H1 (cell line): ENCODE measurements around the gene TMC6. TPM values are rescaled to one million over a fixed set of nuclear protein-coding genes. Genes with fewer than 3 reads are reported as not detected.

ENCODE experiments used
- CTCF ChIA-PET: fragments of 300-600 bp; sonication (Branson Sonifier 250); formaldehyde crosslinking; loops from one replicate; lab custom pipeline; 2021; ENCODE audit not compliant: partially characterized antibody; lab: Charles Lee
- POLR2A ChIA-PET: fragments of 300-600 bp; sonication (Branson Sonifier 250); formaldehyde crosslinking; loops from one replicate; lab custom pipeline; 2021; ENCODE audit warnings: inconsistent platforms; ENCODE audit not compliant: partially characterized antibody; lab: Charles Lee
- DNase-seq, 2 experiments: peaks; one replicate each; pipeline versions ENCODE4 v3.0.0 to v3.0.0-alpha.2; 2010 to 2022; ENCODE audit warnings: low spot score in 2 of 2, low read depth in 1 of 2, mixed read lengths in 1 of 2
- FAIRE-seq: peaks from 2 replicates; lab custom pipeline; 2011; peaks lifted over from hg19 to GRCh38; lab: Jason Lieb, UNC
- H2AFZ ChIP-seq: 2 replicates; pipeline ENCODE4 v1.8.1; 2012; ENCODE audit warnings: low read length, inconsistent platforms
- H2AK5ac ChIP-seq: 2 replicates; pipeline ENCODE4 v1.6.1; 2013; ENCODE audit warnings: low read depth, low read length
- H2BK120ac ChIP-seq: replicated peaks from 2 replicates; pipeline ENCODE3; 2013; ENCODE audit warnings: low read depth, low read length, inconsistent platforms
- H2BK12ac ChIP-seq: 2 replicates; pipeline ENCODE4 v1.6.1; 2013; ENCODE audit warnings: low read depth, low read length
- H2BK15ac ChIP-seq: 2 replicates; pipeline ENCODE4 v1.6.1; 2013; ENCODE audit warnings: low read length
- H2BK20ac ChIP-seq: 2 replicates; pipeline ENCODE4 v1.6.1; 2013; ENCODE audit warnings: low read length
- H2BK5ac ChIP-seq: 2 replicates; pipeline ENCODE4 v1.6.1; 2013; ENCODE audit warnings: low read depth, low read length
- H3K14ac ChIP-seq: 2 replicates; pipeline ENCODE4 v1.6.1; 2013; ENCODE audit warnings: inconsistent platforms; ENCODE audit not compliant: insufficient read length
- H3K18ac ChIP-seq: 2 replicates; pipeline ENCODE4 v1.6.1; 2013; ENCODE audit warnings: low read length; ENCODE audit errors: extremely low read depth
- H3K23ac ChIP-seq: 2 replicates; pipeline ENCODE4 v1.6.1; 2013; ENCODE audit warnings: inconsistent platforms; ENCODE audit not compliant: insufficient read length
- H3K23me2 ChIP-seq: 2 replicates; pipeline ENCODE4 v1.6.1; 2013; ENCODE audit warnings: low read depth, low read length
- H3K27ac ChIP-seq: 2 replicates; pipeline ENCODE4 v1.6.1; 2011; ENCODE audit warnings: low read depth, low read length, inconsistent platforms
- H3K27me3 ChIP-seq, 4 experiments: replicated peaks in 1 of 4; 1 replicate in 1 of 4; 2 replicates in 3 of 4; pipeline versions ENCODE4 v1.6.1 to v1.8.1; 2011 to 2013; ENCODE audit warnings: low read length in 3 of 4, mild to moderate bottlenecking in 3 of 4, inconsistent platforms in 2 of 4, mixed read lengths in 2 of 4, moderate library complexity in 1 of 4; ENCODE audit not compliant: control insufficient read depth in 3 of 4, insufficient read depth in 3 of 4; ENCODE audit errors: extremely low read depth in 1 of 4
- H3K36me3 ChIP-seq, 4 experiments: 2 replicates each; pipeline versions ENCODE4 v1.6.1 to v1.8.1; 2011 to 2013; ENCODE audit warnings: mild to moderate bottlenecking in 4 of 4, low read length in 3 of 4, moderate library complexity in 2 of 4, control low read depth in 1 of 4, inconsistent platforms in 1 of 4; ENCODE audit not compliant: insufficient read depth in 4 of 4, control insufficient read depth in 2 of 4
- H3K4ac ChIP-seq: replicated peaks from 2 replicates; pipeline ENCODE3; 2013; ENCODE audit warnings: low read length, low read depth, mixed read lengths, inconsistent platforms; ENCODE audit not compliant: insufficient read length
- H3K4me1 ChIP-seq, 4 experiments: replicated peaks in 1 of 4; 1 replicate in 1 of 4; 2 replicates in 3 of 4; pipeline versions ENCODE4 v1.6.1 to v1.8.1; 2011 to 2013; ENCODE audit warnings: low read length in 3 of 4, inconsistent platforms in 2 of 4, mixed read lengths in 1 of 4; ENCODE audit not compliant: insufficient read depth in 4 of 4, control insufficient read depth in 3 of 4
- H3K4me2 ChIP-seq, 2 experiments: 2 replicates each; pipeline versions ENCODE4 v1.6.1 to v1.8.1; 2011 to 2013; ENCODE audit warnings: low read depth in 2 of 2, low read length in 2 of 2, control low read depth in 1 of 2, inconsistent platforms in 1 of 2, mild to moderate bottlenecking in 1 of 2; ENCODE audit not compliant: insufficient read depth in 1 of 2
- H3K4me3 ChIP-seq, 4 experiments: fragments of 200-600, 300-600 bp in 1 of 4; sonication (generic), shearing (Covaris generic), sonication (Bioruptor Twin) in 1 of 4; 2 replicates each; pipeline versions ENCODE4 v1.5.1 to v1.8.1; 2011 to 2016; ENCODE audit warnings: low read length in 4 of 4, low read depth in 3 of 4, control low read depth in 2 of 4, inconsistent platforms in 2 of 4, mild to moderate bottlenecking in 2 of 4, mixed read lengths in 1 of 4, moderate library complexity in 1 of 4; ENCODE audit not compliant: insufficient read depth in 2 of 4; ENCODE audit errors: extremely low read depth in 1 of 4
- H3K56ac ChIP-seq: replicated peaks from 2 replicates; pipeline ENCODE3; 2013; ENCODE audit warnings: low read depth, mild to moderate bottlenecking, mixed read lengths, low read length, inconsistent platforms; ENCODE audit not compliant: insufficient read length
- H3K79me1 ChIP-seq: 2 replicates; pipeline ENCODE4 v1.6.1; 2013; ENCODE audit warnings: low read depth, low read length, control low read depth
- H3K79me2 ChIP-seq, 2 experiments: 2 replicates each; pipeline versions ENCODE4 v1.6.1 to v1.8.1; 2012 to 2013; ENCODE audit warnings: low read length in 2 of 2, mild to moderate bottlenecking in 2 of 2, inconsistent platforms in 1 of 2; ENCODE audit not compliant: insufficient read depth in 2 of 2, control insufficient read depth in 1 of 2
- H3K9ac ChIP-seq, 4 experiments: replicated peaks in 1 of 4; 1 replicate in 1 of 4; 2 replicates in 3 of 4; pipeline versions ENCODE4 v1.6.1 to v1.8.1; 2011 to 2013; ENCODE audit warnings: low read depth in 3 of 4, low read length in 3 of 4, control low read depth in 2 of 4, mild to moderate bottlenecking in 2 of 4, moderate library complexity in 2 of 4, inconsistent platforms in 1 of 4; ENCODE audit errors: extremely low read depth in 1 of 4
- H3K9me3 ChIP-seq, 2 experiments: 2 replicates each; pipeline versions ENCODE4 v1.6.1 to v1.8.1; 2012 to 2013; ENCODE audit warnings: mild to moderate bottlenecking in 2 of 2, moderate library complexity in 2 of 2, control low read depth in 1 of 2, inconsistent platforms in 1 of 2, low read depth in 1 of 2, low read length in 1 of 2, mixed read lengths in 1 of 2; ENCODE audit not compliant: insufficient read depth in 2 of 2
- H4K20me1 ChIP-seq, 2 experiments: replicated peaks in 1 of 2; 2 replicates each; pipeline versions ENCODE3 to v1.8.1; 2011 to 2013; ENCODE audit warnings: inconsistent platforms in 2 of 2, low read length in 2 of 2, mild to moderate bottlenecking in 1 of 2; ENCODE audit not compliant: insufficient read depth in 2 of 2, control insufficient read depth in 1 of 2
- H4K5ac ChIP-seq: 2 replicates; pipeline ENCODE4 v1.6.1; 2013; ENCODE audit warnings: low read length, low read depth, mixed read lengths, inconsistent platforms; ENCODE audit not compliant: insufficient read length
- H4K8ac ChIP-seq: 2 replicates; pipeline ENCODE4 v1.8.0; 2013; ENCODE audit warnings: mild to moderate bottlenecking, moderate library complexity, low read length, inconsistent platforms; ENCODE audit not compliant: insufficient read depth; ENCODE audit errors: extremely low read depth
- H4K91ac ChIP-seq: replicated peaks from 2 replicates; pipeline ENCODE3; 2013; ENCODE audit warnings: low read length, mixed read lengths, inconsistent platforms; ENCODE audit not compliant: insufficient read length
- HDAC2 ChIP-seq, 2 experiments: fragments of 300-600 bp in 1 of 2; sonication (generic) in 1 of 2; IDR thresholded peaks; 2 replicates each; pipeline ENCODE4 v1.6.1; 2011 to 2012; ENCODE audit warnings: low read depth in 2 of 2, low read length in 2 of 2, mild to moderate bottlenecking in 2 of 2, moderate library complexity in 2 of 2, borderline replicate concordance in 1 of 2, inconsistent platforms in 1 of 2
- JUN ChIP-seq: IDR thresholded peaks from 2 replicates; pipeline ENCODE4 v1.6.1; 2011; ENCODE audit warnings: low read depth, mild to moderate bottlenecking, improper control_type of control experiment, low read length
- JUND ChIP-seq: IDR thresholded peaks from 2 replicates; pipeline ENCODE4 v1.6.1; 2011; ENCODE audit warnings: mild to moderate bottlenecking, improper control_type of control experiment, low read length
- NANOG ChIP-seq: IDR thresholded peaks from 2 replicates; pipeline ENCODE4 v1.6.1; 2011; ENCODE audit warnings: low read length, low read depth, mild to moderate bottlenecking, inconsistent platforms; ENCODE audit not compliant: insufficient read depth, poor library complexity, severe bottlenecking
- POLR2A ChIP-seq, 2 experiments: IDR thresholded peaks; 1 replicate in 1 of 2; 2 replicates in 1 of 2; pipeline ENCODE4 v1.6.1; 2011; ENCODE audit warnings: low read depth in 2 of 2, low read length in 2 of 2, mild to moderate bottlenecking in 2 of 2; ENCODE audit errors: control extremely low read depth in 1 of 2
- POLR2AphosphoS5 ChIP-seq: IDR thresholded peaks from 2 replicates; pipeline ENCODE4 v1.6.1; 2011; ENCODE audit warnings: low read depth, low read length
- SIX5 ChIP-seq: IDR thresholded peaks from 2 replicates; pipeline ENCODE4 v1.6.1; 2011; ENCODE audit warnings: mild to moderate bottlenecking, low read depth, low read length
- SP1 ChIP-seq: IDR thresholded peaks from 2 replicates; pipeline ENCODE4 v1.6.1; 2011; ENCODE audit warnings: low read depth, low read length
- SP2 ChIP-seq: IDR thresholded peaks from 2 replicates; pipeline ENCODE4 v1.6.1; 2012; ENCODE audit warnings: mild to moderate bottlenecking, low read length, inconsistent platforms
- ZNF274 ChIP-seq: IDR thresholded peaks from 2 replicates; pipeline ENCODE4 v1.7.0; 2012; ENCODE audit warnings: low read length, borderline replicate concordance; ENCODE audit errors: extremely low read depth
- WGBS, 2 experiments: shearing (Covaris generic) in 1 of 2; methylation state at CpG; one replicate each; pipeline versions ENCODE4 v1.1.6 to v1.1.7; 2013 to 2015; ENCODE audit warnings: low lambda C conversion rate in 2 of 2, mixed read lengths in 2 of 2, inconsistent platforms in 1 of 2, low coverage in 1 of 2, missing lambda C conversion rate in 1 of 2; ENCODE audit not compliant: insufficient replicate concordance in 2 of 2, insufficient coverage in 1 of 2, insufficient read length in 1 of 2; ENCODE audit errors: extremely low coverage in 1 of 2, missing lambda C conversion rate in 1 of 2; 5-methylcytosine and 5-hydroxymethylcytosine counted together
- polyA plus RNA-seq, 7 experiments: library from polyadenylated mRNA; depleted of rRNA in 3 of 7; stranded (reverse) in 5 of 7; unstranded in 2 of 7; fragments of >200 nt in 5 of 7; fragments of 200-250 nt in 2 of 7; gene quantifications; 1 replicate in 5 of 7; 2 replicates in 1 of 7; 4 replicates in 1 of 7; pipeline versions ENCODE4 v1.2.1 to v1.2.3, GENCODE V29; 2011 to 2013; ENCODE audit warnings: missing spikeins in 2 of 7, mixed read lengths in 2 of 7
- total RNA-seq: library from RNA; stranded (reverse); fragmentation: NEBNext Ultra II Directional; extraction: Animal tissue kit (Norgen Biotek cat#: 25700); gene quantifications from 2 replicates; pipeline ENCODE4 v1.2.1, GENCODE V29; 2021
- TF ChIP-seq, protein P1 (sequence below): IDR thresholded peaks from 2 replicates; pipeline ENCODE4 v1.6.1; 2011; ENCODE audit warnings: low read depth, mild to moderate bottlenecking, low read length; ENCODE audit not compliant: insufficient read depth

Gene TMC6
- total and polyA plus RNA-seq, 2 of the 8 experiments (the other 6 are each of a cell fraction or from before 2014, with no cell fraction given) = 39.4 to 77.6 TPM

DNA sequence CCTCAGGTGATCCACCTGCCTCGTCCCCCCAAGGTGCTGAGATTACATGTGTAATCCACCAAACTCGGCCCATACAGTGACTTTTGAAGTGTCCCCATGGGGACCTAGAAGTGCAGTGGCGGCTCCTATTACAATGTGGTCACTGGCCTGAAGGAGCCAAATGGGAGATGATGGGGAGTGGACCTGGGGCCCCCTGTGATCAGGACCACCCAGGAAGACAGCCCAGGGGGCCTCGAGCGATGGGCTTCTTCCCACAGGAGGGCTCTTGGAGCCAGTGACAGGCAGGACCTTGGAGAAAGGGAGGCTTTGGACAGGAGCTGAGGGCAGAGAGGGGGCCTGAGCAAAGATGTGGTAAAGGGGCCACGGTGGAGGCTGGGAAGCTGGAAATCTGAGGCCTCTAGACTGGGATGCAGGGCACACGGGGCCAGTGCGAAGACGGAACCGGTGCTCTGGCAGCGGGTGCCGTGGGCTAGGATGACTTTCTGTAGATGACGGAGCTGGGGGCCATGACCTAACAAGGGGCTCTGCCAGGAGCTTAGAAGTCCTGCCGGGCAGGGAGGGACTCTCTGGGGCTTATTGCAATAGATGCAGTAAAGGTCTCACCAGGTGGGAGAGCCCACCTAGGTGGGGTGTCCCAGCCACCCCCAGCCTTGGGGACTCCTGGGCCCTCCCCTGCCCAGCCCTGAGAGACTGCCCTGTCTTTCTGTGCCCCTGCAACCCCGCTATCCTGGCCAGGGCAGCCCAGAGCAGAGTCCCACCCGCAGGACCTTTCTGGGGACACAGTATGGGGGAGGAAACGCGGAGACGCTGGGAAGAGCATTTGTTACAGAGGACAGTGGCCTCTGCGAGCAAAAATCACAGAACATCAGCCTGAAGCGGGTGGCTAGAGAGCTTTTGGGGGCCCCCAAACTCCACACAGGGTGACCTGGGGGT, 14.9 kb upstream of the TMC6 start:
- FAIRE-seq (no peak), DNase-seq (no peak)
- Histone ChIP-seq H2BK120ac (no peak overlapping the region), H3K23ac (no peak overlapping the region), H4K91ac (no peak overlapping the region), H4K8ac (no peak overlapping the region), H3K27ac (no peak overlapping the region), H2BK12ac (no peak overlapping the region), H3K56ac (no peak overlapping the region), H2BK5ac (no peak overlapping the region), H3K36me3 (no peaks in the 10 kb centered on the region), H3K4me2 (no peak overlapping the region), H3K23me2 (peaks cover 2% of the 10 kb centered on the region; the same call in 1 of the 2 replicates), H3K79me1 (no peaks in the 10 kb centered on the region), H3K79me2 (no peaks in the 10 kb centered on the region), H3K27me3 (0 out of 7 replicates have a peak, but pooled peaks cover 0 to 2% (median 0%) of the 10 kb centered on the region in 4 experiments), H3K9me3 (no peaks in the 10 kb centered on the region), H4K5ac (no peak overlapping the region), H3K4me1 (peaks cover 0 to 6% (median 5%) of the 10 kb centered on the region in 4 experiments; a peak in 3 of 7 replicates), H3K4me3 (no peak overlapping the region), H2AFZ (no peak overlapping the region), H3K18ac (no peak overlapping the region), H3K14ac (no peak overlapping the region), H2BK15ac (no peak overlapping the region), H2AK5ac (no peak overlapping the region), H3K9ac (no peak overlapping the region), H2BK20ac (no peak overlapping the region), H3K4ac (no peak overlapping the region), H4K20me1 (peaks cover 0 to 2% of the 10 kb centered on the region in 2 experiments)
- 91% methylated on average over 21 of the region's 21 CpGs; no CpG with 5 or more reads in 1 of the 2 experiments for WGBS, 2 experiments
- ChIA-PET POLR2A (interaction anchor here (1.6 to 6.2 kb wide), 3 partner anchors 16 to 44 kb away, joined by 5 to 40 read pairs (median 10); partner anchors contain the start of genes AFMID, TK1 and TMC6), CTCF (interaction anchor here (0.9 to 2.7 kb wide), 8 partner anchors 9 to 83 kb away, joined by 3 to 19 read pairs (median 4); partner anchors contain the start of genes AFMID, TK1 and TMC6)
- TF ChIP-seq SP2 (no peak), NANOG (no peak), JUND (no peak), SIX5 (no peak), POLR2A (IDR thresholded peaks at IDR 0.05; ENCODE audit: control extremely low read depth in 1 of 2, low read depth in 2 of 2, low read length in 2 of 2) (no peak), POLR2AphosphoS5 (no peak), ZNF274 (no peak), JUN (no peak), SP1 (no peak), HDAC2 (IDR thresholded peaks at IDR 0.05; ENCODE audit: borderline replicate concordance in 1 of 2, low read depth in 2 of 2, low read length in 2 of 2) (no peak)
- TF ChIP-seq, protein P1, sequence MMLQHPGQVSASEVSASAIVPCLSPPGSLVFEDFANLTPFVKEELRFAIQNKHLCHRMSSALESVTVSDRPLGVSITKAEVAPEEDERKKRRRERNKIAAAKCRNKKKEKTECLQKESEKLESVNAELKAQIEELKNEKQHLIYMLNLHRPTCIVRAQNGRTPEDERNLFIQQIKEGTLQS = no peak
